HepG2 (cell line): ENCODE data around the gene AEBP1. TPM values are rescaled to one million over a fixed set of nuclear protein-coding genes. Genes with fewer than 3 reads are reported as not detected.
A peak's percentile ranks its signal among the peaks of the same experiment; 100 is the strongest.

Experiments used
- ATAC-seq: fragments of 200-7000 bp; cut with Tn5 transposase; 3 replicates; pipeline ENCODE4 v1.9.1; 2020; ENCODE audit warnings: mild to moderate bottlenecking, moderate library complexity
- BruUV-seq: library from RNA; stranded (reverse); fragments of 400-500 nt; replicated peaks from 2 replicates; lab custom pipeline; 2021; lab: Mats Ljungman, UMichigan
- CTCF ChIA-PET: fragments of 300-600 bp; formaldehyde crosslinking; extraction: SDS; loops from one replicate; lab custom pipeline; 2021; ENCODE audit warnings: low total read pairs, inconsistent platforms, low intra/inter-chr PET ratio; lab: Yijun Ruan, JAX
- POLR2A ChIA-PET: fragments of 350-600 bp; sonication (Branson Sonifier 250); formaldehyde crosslinking; loops from one replicate; lab custom pipeline; 2020; ENCODE audit warnings: antibody characterized with exemption, inconsistent platforms; lab: Yijun Ruan, JAX
- DNase-seq: peaks from one replicate; pipeline ENCODE4 v3.0.0-alpha.2; 2015; ENCODE audit warnings: low spot score
- FAIRE-seq: peaks from 3 replicates; lab custom pipeline; 2011; peaks lifted over from hg19 to GRCh38; lab: Jason Lieb, UNC
- H2AFZ ChIP-seq: one replicate; pipeline ENCODE4 v1.6.1; 2011; ENCODE audit warnings: low read length, inconsistent platforms
- H3K27ac ChIP-seq: fragments of 300-600 bp; 3 replicates; pipeline ENCODE4 v1.8.0; 2011; ENCODE audit warnings: mixed run types, mild to moderate bottlenecking, mixed read lengths, low read length, inconsistent platforms; ENCODE audit not compliant: insufficient read depth; ENCODE audit errors: extremely low read length
- H3K27me3 ChIP-seq, 2 experiments: fragments of 200-600 bp in 1 of 2; 2 replicates in 1 of 2; 3 replicates in 1 of 2; pipeline versions ENCODE4 v1.6.0 to v1.8.0; 2011; ENCODE audit warnings: low read length in 2 of 2, mild to moderate bottlenecking in 2 of 2, moderate library complexity in 2 of 2, inconsistent platforms in 1 of 2; ENCODE audit not compliant: insufficient read depth in 2 of 2, control insufficient read depth in 1 of 2
- H3K36me3 ChIP-seq, 2 experiments: fragments of 200-600 bp in 1 of 2; replicated peaks in 1 of 2; 2 replicates in 1 of 2; 3 replicates in 1 of 2; pipeline versions ENCODE4 v1.5.1 to v1.8.0; 2011; ENCODE audit warnings: low read length in 2 of 2, inconsistent platforms in 1 of 2; ENCODE audit not compliant: insufficient read depth in 2 of 2, control insufficient read depth in 1 of 2
- H3K4me1 ChIP-seq: 2 replicates; pipeline ENCODE4 v1.5.1; 2012; ENCODE audit warnings: low read length, inconsistent platforms; ENCODE audit not compliant: insufficient read depth
- H3K4me2 ChIP-seq: 2 replicates; pipeline ENCODE4 v1.6.0; 2011; ENCODE audit warnings: low read depth, low read length, inconsistent platforms
- H3K4me3 ChIP-seq, 3 experiments: fragments of 200-600 bp in 1 of 3; sonication (generic), shearing (Covaris generic) in 1 of 3; replicated peaks in 1 of 3; 2 replicates each; pipeline ENCODE4 v1.5.1; 2011 to 2016; ENCODE audit warnings: low read length in 3 of 3, inconsistent platforms in 2 of 3, low read depth in 2 of 3, mild to moderate bottlenecking in 2 of 3, control low read depth in 1 of 3, mixed read lengths in 1 of 3; ENCODE audit not compliant: insufficient read depth in 1 of 3
- H3K79me2 ChIP-seq: one replicate; pipeline ENCODE4 v1.6.1; 2011; ENCODE audit warnings: low read length, inconsistent platforms; ENCODE audit not compliant: insufficient read depth
- H3K9ac ChIP-seq: 2 replicates; pipeline ENCODE4 v1.6.0; 2011; ENCODE audit warnings: mild to moderate bottlenecking, low read depth, low read length, inconsistent platforms; ENCODE audit not compliant: insufficient read depth
- H3K9me3 ChIP-seq: 2 replicates; pipeline ENCODE4 v1.5.1; 2012; ENCODE audit warnings: mild to moderate bottlenecking, low read length
- H4K20me1 ChIP-seq: 2 replicates; pipeline ENCODE4 v1.6.0; 2011; ENCODE audit warnings: inconsistent platforms, mild to moderate bottlenecking, low read length, moderate library complexity; ENCODE audit not compliant: insufficient read depth
- BHLHE40 ChIP-seq: IDR thresholded peaks from 2 replicates; pipeline ENCODE4 v1.6.1; 2011; ENCODE audit warnings: low read length, improper control_type of control experiment
- GABPB1 ChIP-seq: IDR thresholded peaks from 2 replicates; pipeline ENCODE4 v1.6.1; 2016; ENCODE audit warnings: mild to moderate bottlenecking, missing genetic modification reagents, moderate library complexity, missing compliant biosample characterization
- KLF6 ChIP-seq: IDR thresholded peaks from 2 replicates; pipeline ENCODE4 v1.8.0; 2016; ENCODE audit warnings: missing biosample characterization, missing genetic modification reagents
- MAFF ChIP-seq: IDR thresholded peaks from 2 replicates; pipeline ENCODE4 v1.6.1; 2011; ENCODE audit warnings: low read depth, low read length, improper control_type of control experiment
- MATR3 ChIP-seq: sonication (generic); formaldehyde crosslinking; IDR thresholded peaks from 2 replicates; pipeline ENCODE4 v1.4.0; 2020; ENCODE audit warnings: missing genetic modification reagents
- NFYB ChIP-seq: sonication (generic); formaldehyde crosslinking; IDR thresholded peaks from 2 replicates; pipeline ENCODE4 v1.4.0; 2020; ENCODE audit warnings: missing genetic modification reagents
- RFXAP ChIP-seq: sonication (generic); formaldehyde crosslinking; IDR thresholded peaks from 2 replicates; pipeline ENCODE4 v1.4.0; 2020; ENCODE audit warnings: missing genetic modification reagents, borderline replicate concordance
- SOX13 ChIP-seq, 3 experiments: fragments of 450-650 bp in 1 of 3; sonication (generic) in 1 of 3; formaldehyde crosslinking in 1 of 3; IDR thresholded peaks in 2 of 3; conservative IDR thresholded peaks in 1 of 3; 2 replicates each; pipeline versions ENCODE4 v1.5.0 to v1.6.1; 2016 to 2020; ENCODE audit warnings: antibody characterized with exemption in 1 of 3, mild to moderate bottlenecking in 1 of 3, missing compliant biosample characterization in 1 of 3, missing genetic modification reagents in 1 of 3, moderate library complexity in 1 of 3
- ZNF160 ChIP-seq: sonication (generic); formaldehyde crosslinking; IDR thresholded peaks from 2 replicates; pipeline ENCODE4 v1.8.0; 2022; ENCODE audit warnings: mild to moderate bottlenecking, inconsistent platforms, missing genetic modification reagents
- ZNF607 ChIP-seq: sonication (generic); formaldehyde crosslinking; IDR thresholded peaks from 2 replicates; pipeline ENCODE4 v1.5.1; 2020; ENCODE audit warnings: missing genetic modification reagents, mild to moderate bottlenecking, borderline replicate concordance
- ZNF670 ChIP-seq: sonication (generic); formaldehyde crosslinking; IDR thresholded peaks from 2 replicates; pipeline ENCODE4 v1.8.0; 2022; ENCODE audit warnings: mild to moderate bottlenecking, missing genetic modification reagents, borderline replicate concordance
- WGBS: methylation state at CpG from one replicate; pipeline ENCODE4 v1.1.6; 2017; ENCODE audit warnings: low lambda C conversion rate; 5-methylcytosine and 5-hydroxymethylcytosine counted together
- in situ Hi-C: cut with HindIII; loops from 2 replicates; pipeline ENCODE4 v1.10.0; 2017; ENCODE audit warnings: low pct_unique_long_range_greater_than_20kb; ENCODE audit not compliant: extremely low pct_ligation_motif_present
- intact Hi-C: fragments of 100-400 bp; cut with micrococcal nuclease; formaldehyde crosslinking; loops from one replicate; pipeline ENCODE4 v1.10.0; 2022; ENCODE audit not compliant: unreplicated experiment
- polyA plus RNA-seq, 8 experiments: library from polyadenylated mRNA; depleted of rRNA in 3 of 8; stranded (reverse) in 7 of 8; unstranded in 1 of 8; fragments of >200 nt; fragmentation: Illumina TruSeq in 4 of 8; extraction: Trizol in 4 of 8; gene quantifications; 2 replicates each; pipeline versions ENCODE4 v1.2.1 to v1.2.3, GENCODE V29; 2011 to 2016; ENCODE audit warnings: low read depth in 4 of 8, missing spikeins in 1 of 8, mixed read lengths in 1 of 8; ENCODE audit not compliant: insufficient read depth in 1 of 8
- total RNA-seq, 5 experiments: library from RNA; depleted of rRNA; stranded (reverse); fragments of >200 nt; fragmentation: Illumina TruSeq; extraction: Trizol; gene quantifications; 2 replicates each; pipeline ENCODE4 v1.2.3, GENCODE V29; 2016; ENCODE audit warnings: low read depth in 1 of 5
- TF ChIP-seq, protein P1 (sequence below): sonication (generic); formaldehyde crosslinking; IDR thresholded peaks from 2 replicates; pipeline ENCODE4 v1.5.0; 2020; ENCODE audit warnings: mild to moderate bottlenecking, missing genetic modification reagents, moderate library complexity
- TF ChIP-seq, protein P2 (sequence below): sonication (generic); formaldehyde crosslinking; conservative IDR thresholded peaks from 2 replicates; pipeline ENCODE4 v1.4.0; 2020; ENCODE audit warnings: mild to moderate bottlenecking, missing genetic modification reagents, moderate library complexity
- TF ChIP-seq, protein P3 (sequence below): sonication (generic); formaldehyde crosslinking; IDR thresholded peaks from 2 replicates; pipeline ENCODE4 v1.8.1; 2023; ENCODE audit warnings: mild to moderate bottlenecking, missing genetic modification reagents
- TF ChIP-seq, protein P4 (sequence below): sonication (generic); formaldehyde crosslinking; IDR thresholded peaks from 2 replicates; pipeline ENCODE4 v1.5.0; 2020; ENCODE audit warnings: missing genetic modification reagents

Gene AEBP1
- total and polyA plus RNA-seq, 2 of the 13 experiments (the other 11 are each of a cell fraction or from before 2014, with no cell fraction given): 0.22 to 0.55 TPM

DNA sequence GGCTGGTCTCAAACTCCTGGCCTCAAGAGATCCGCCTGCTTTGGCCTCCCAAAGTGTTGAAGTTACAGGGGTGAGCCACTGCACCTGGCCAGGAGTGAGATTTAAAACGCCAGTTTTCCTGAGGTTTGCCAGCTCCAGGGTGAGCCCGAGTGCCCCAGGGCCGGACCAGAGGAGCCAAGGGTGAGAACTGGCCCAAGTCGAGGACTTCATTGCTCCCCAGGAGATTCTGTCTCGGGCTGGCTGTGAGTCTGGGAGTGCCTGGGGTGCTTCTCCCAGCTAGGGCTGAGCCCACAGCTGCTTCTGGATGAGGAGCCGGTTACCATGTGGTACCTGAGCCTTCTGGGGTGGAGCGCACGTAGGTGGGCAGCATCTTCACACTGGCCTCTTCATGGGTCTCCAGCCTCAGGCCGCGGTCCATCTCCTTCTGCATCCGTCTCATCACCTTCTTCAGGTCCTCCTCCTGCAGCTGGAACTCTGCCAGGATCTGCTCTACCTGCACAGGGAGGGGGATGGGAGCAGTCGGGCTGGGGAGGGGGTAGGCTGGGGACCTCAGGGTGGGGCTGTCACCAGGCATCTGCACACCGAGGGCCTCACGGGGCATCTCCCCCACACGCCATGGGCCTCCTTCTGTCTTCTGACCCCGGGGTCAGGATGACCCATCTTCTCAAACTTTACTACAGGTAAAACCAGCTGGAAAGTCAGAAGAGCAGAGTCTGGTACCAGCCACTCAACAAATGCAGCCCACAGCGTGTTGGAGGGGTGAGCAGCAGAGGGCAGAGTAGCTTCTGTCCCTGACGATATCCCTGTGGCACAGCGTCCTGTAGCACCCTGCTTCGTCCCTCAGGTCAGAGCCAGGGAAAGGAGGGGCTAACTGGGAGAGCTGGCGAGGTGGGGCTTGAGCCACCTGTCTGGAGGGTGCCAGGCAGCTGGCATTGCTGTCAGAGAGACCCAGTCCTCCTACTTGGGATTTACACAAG lies 49.1 kb downstream of the AEBP1 start (continued):
- TF ChIP-seq, protein P1, sequence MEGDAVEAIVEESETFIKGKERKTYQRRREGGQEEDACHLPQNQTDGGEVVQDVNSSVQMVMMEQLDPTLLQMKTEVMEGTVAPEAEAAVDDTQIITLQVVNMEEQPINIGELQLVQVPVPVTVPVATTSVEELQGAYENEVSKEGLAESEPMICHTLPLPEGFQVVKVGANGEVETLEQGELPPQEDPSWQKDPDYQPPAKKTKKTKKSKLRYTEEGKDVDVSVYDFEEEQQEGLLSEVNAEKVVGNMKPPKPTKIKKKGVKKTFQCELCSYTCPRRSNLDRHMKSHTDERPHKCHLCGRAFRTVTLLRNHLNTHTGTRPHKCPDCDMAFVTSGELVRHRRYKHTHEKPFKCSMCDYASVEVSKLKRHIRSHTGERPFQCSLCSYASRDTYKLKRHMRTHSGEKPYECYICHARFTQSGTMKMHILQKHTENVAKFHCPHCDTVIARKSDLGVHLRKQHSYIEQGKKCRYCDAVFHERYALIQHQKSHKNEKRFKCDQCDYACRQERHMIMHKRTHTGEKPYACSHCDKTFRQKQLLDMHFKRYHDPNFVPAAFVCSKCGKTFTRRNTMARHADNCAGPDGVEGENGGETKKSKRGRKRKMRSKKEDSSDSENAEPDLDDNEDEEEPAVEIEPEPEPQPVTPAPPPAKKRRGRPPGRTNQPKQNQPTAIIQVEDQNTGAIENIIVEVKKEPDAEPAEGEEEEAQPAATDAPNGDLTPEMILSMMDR: peak; percentile 24; the same call in 1 of the 2 replicates
- no peak for TF ChIP-seq RFXAP
- TF ChIP-seq GABPB1: no peak
- no peak for TF ChIP-seq NFYB (CRISPR knock-in tag)

DNA sequence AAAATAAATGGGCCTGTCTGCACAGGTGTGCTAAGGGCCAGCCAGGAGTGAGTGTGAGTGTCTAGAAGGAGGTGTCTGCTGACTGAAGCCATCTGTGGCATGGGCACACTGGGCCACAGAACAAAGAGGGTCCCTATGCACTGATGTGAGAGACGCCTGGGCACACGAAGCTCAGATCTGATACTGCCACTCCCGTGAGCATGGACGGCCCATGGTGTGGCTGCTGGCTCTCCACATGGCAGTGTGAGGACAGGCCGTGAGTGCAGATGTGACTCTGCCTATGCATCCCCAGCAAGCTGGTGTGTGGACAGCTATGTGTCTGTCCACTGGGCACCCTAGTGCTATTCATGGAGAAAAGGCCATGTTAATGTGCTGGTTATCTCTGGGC lies 49.8 kb downstream of the AEBP1 start:
- in situ Hi-C loops: no loop called here
- intact Hi-C loops: no loop called here
- TF ChIP-seq, protein P2, sequence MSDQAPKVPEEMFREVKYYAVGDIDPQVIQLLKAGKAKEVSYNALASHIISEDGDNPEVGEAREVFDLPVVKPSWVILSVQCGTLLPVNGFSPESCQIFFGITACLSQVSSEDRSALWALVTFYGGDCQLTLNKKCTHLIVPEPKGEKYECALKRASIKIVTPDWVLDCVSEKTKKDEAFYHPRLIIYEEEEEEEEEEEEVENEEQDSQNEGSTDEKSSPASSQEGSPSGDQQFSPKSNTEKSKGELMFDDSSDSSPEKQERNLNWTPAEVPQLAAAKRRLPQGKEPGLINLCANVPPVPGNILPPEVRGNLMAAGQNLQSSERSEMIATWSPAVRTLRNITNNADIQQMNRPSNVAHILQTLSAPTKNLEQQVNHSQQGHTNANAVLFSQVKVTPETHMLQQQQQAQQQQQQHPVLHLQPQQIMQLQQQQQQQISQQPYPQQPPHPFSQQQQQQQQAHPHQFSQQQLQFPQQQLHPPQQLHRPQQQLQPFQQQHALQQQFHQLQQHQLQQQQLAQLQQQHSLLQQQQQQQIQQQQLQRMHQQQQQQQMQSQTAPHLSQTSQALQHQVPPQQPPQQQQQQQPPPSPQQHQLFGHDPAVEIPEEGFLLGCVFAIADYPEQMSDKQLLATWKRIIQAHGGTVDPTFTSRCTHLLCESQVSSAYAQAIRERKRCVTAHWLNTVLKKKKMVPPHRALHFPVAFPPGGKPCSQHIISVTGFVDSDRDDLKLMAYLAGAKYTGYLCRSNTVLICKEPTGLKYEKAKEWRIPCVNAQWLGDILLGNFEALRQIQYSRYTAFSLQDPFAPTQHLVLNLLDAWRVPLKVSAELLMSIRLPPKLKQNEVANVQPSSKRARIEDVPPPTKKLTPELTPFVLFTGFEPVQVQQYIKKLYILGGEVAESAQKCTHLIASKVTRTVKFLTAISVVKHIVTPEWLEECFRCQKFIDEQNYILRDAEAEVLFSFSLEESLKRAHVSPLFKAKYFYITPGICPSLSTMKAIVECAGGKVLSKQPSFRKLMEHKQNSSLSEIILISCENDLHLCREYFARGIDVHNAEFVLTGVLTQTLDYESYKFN (CRISPR knock-in tag): no peak
- TF ChIP-seq, protein P3, sequence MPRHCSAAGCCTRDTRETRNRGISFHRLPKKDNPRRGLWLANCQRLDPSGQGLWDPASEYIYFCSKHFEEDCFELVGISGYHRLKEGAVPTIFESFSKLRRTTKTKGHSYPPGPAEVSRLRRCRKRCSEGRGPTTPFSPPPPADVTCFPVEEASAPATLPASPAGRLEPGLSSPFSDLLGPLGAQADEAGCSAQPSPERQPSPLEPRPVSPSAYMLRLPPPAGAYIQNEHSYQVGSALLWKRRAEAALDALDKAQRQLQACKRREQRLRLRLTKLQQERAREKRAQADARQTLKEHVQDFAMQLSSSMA: no peak
- TF ChIP-seq SOX13 (IDR thresholded peaks at IDR 0.05) (no peak), SOX13 (CRISPR knock-in tag; conservative IDR thresholded peaks at IDR 0.05 in 1 of 2, IDR thresholded peaks at IDR 0.05 in 1 of 2) (no peak), KLF6 (no peak), BHLHE40 (no peak), ZNF607 (no peak), MAFF (no peak), ZNF670 (CRISPR knock-in tag) (no peak), ZNF160 (no peak), MATR3 (no peak)
- TF ChIP-seq, protein P4, sequence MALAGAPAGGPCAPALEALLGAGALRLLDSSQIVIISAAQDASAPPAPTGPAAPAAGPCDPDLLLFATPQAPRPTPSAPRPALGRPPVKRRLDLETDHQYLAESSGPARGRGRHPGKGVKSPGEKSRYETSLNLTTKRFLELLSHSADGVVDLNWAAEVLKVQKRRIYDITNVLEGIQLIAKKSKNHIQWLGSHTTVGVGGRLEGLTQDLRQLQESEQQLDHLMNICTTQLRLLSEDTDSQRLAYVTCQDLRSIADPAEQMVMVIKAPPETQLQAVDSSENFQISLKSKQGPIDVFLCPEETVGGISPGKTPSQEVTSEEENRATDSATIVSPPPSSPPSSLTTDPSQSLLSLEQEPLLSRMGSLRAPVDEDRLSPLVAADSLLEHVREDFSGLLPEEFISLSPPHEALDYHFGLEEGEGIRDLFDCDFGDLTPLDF (CRISPR knock-in tag): no peak

More for the DNA sequence above, 49.8 kb downstream of the AEBP1 start:
- no peak for DNase-seq
- ChIA-PET CTCF (no interaction called here), POLR2A (no interaction called here)
- no TSS peak for BruUV-seq
- FAIRE-seq: no peak
- Histone ChIP-seq H3K4me2 (no peak overlapping the region), H3K4me3 (no peak overlapping the region), H2AFZ (no peak overlapping the region), H3K27me3 (peaks cover 2 to 49% of the 10 kb centered on the region in 2 experiments; a peak in 3 of 5 replicates), H3K36me3 (no peaks in the 10 kb centered on the region), H3K4me1 (peaks cover 9% of the 10 kb centered on the region), H3K27ac (no peak overlapping the region), H3K9ac (no peak overlapping the region), H3K9me3 (no peaks in the 10 kb centered on the region), H4K20me1 (no peaks in the 10 kb centered on the region), H3K79me2 (no peaks in the 10 kb centered on the region)
- whole genome bisulfite sequencing: 30% methylated on average over 5 of the region's 5 CpGs
- ATAC-seq: no peak
